ENCODE results near the gene SEC62.

DNA sequence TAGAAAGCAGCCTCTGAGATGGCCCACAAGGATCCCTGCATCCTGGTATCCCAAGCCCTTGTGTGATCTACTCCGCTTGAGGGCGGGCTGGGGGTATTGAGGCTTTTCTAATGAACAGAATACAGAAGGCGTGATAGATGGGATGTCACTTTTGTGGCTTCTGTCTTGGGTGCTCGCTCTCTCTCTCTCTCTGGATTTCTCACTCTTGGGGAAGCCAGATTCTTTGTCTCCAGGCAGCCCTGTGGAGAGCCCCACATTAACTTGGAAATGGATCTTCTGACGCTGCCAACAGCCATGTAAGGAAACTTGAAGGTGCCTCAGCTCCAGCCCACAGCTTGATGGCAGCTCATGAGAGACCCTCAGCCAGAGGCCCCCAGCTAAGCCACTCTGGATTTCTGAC, 26.9 kb upstream of the SEC62 start:
- TF ChIP-seq CTCF (IDR thresholded peaks at IDR 0.05) (no peak), POLR2AphosphoS5 (IDR thresholded peaks at IDR 0.05) (no peak), POLR2A (IDR thresholded peaks at IDR 0.05) (no peak)

Data from breast epithelium (tissue), 3 donors.